Ishikawa (cell line): Measurements from ENCODE around the gene POLR2B.

Source experiments
- EGR1 ChIP-seq: IDR thresholded peaks from 2 replicates; pipeline ENCODE4 v1.6.1; 2012
- EP300 ChIP-seq: IDR thresholded peaks from 2 replicates; pipeline ENCODE4 v1.6.1; 2012; ENCODE audit warnings: borderline replicate concordance
- FOXM1 ChIP-seq: IDR thresholded peaks from 2 replicates; pipeline ENCODE4 v1.6.1; 2012; ENCODE audit warnings: low read depth, borderline replicate concordance
- REST ChIP-seq: IDR thresholded peaks from 2 replicates; pipeline ENCODE4 v1.6.1; 2012; ENCODE audit warnings: low read depth, mild to moderate bottlenecking
- TAF1 ChIP-seq: IDR thresholded peaks from 2 replicates; pipeline ENCODE4 v1.6.1; 2012; ENCODE audit warnings: low read depth, mild to moderate bottlenecking
- USF1 ChIP-seq: IDR thresholded peaks from 2 replicates; pipeline ENCODE4 v1.6.1; 2012
- YY1 ChIP-seq: IDR thresholded peaks from 2 replicates; pipeline ENCODE4 v1.6.1; 2012; ENCODE audit warnings: low read depth
- ZBTB7A ChIP-seq: IDR thresholded peaks from 2 replicates; pipeline ENCODE4 v1.6.1; 2012; ENCODE audit warnings: low read depth

- no peak for TF ChIP-seq REST
- no peak for TF ChIP-seq USF1
- no peak for TF ChIP-seq EP300
- TF ChIP-seq TAF1: no peak
- no peak for TF ChIP-seq FOXM1
- TF ChIP-seq EGR1: no peak
- TF ChIP-seq ZBTB7A: no peak
- no peak for TF ChIP-seq YY1
Measured at GRCh38 chr4:57020467-57021101, 41.9 kb downstream of the POLR2B start.
